ENCODE data around the gene STKLD1.
"Not testable (repeated sequence)": the region's sequence is repeated elsewhere in the genome, so short reads cannot be mapped to it uniquely, and the experiment has no call there.

The STKLD1 gene

GRCh38 chr9:133389025-133389557 is 12.9 kb downstream of the STKLD1 start:
- no peak for DNase-seq

GRCh38 chr9:133389562-133389961 is 13.4 kb downstream of the STKLD1 start:
- no peak for DNase-seq

- DNase-seq, result no peak
Observed at GRCh38 chr9:133390713-133391112, 14.5 kb downstream of the STKLD1 start.

GRCh38 chr9:133391449-133391848 is 15.3 kb downstream of the STKLD1 start:
- DNase-seq, result not testable (repeated sequence)

GRCh38 chr9:133392308-133392707 is 16.1 kb downstream of the STKLD1 start:
- not testable (repeated sequence) for DNase-seq

- no peak for DNase-seq
Observed at GRCh38 chr9:133393399-133393798, 17.2 kb downstream of the STKLD1 start.

- no peak for DNase-seq
Observed at GRCh38 chr9:133394687-133395271, 18.6 kb downstream of the STKLD1 start.

- no peak for DNase-seq
Observed at GRCh38 chr9:133396952-133397351, 20.8 kb downstream of the STKLD1 start.

- DNase-seq, result no peak
Observed at GRCh38 chr9:133397370-133397769, 21.2 kb downstream of the STKLD1 start.

GRCh38 chr9:133397895-133398294 is 21.7 kb downstream of the STKLD1 start:
- DNase-seq, result no peak

- no peak for DNase-seq
Observed at GRCh38 chr9:133400292-133400691, 24.1 kb downstream of the STKLD1 start.

GRCh38 chr9:133401588-133401987 is 25.4 kb downstream of the STKLD1 start:
- no peak for DNase-seq

GRCh38 chr9:133402689-133403088 is 26.5 kb downstream of the STKLD1 start:
- no peak for DNase-seq

- DNase-seq, result no peak
Observed at GRCh38 chr9:133403766-133404453, 27.7 kb downstream of the STKLD1 start.

- DNase-seq, result no peak
Observed at GRCh38 chr9:133404454-133405002, 28.4 kb downstream of the STKLD1 start.

GRCh38 chr9:133405508-133406438 is 29.6 kb downstream of the STKLD1 start:
- no peak for DNase-seq

GRCh38 chr9:133406480-133407307 is 30.5 kb downstream of the STKLD1 start:
- no peak for DNase-seq

GRCh38 chr9:133408042-133408441 is 31.9 kb downstream of the STKLD1 start:
- DNase-seq, result no peak

- no peak for DNase-seq
Observed at GRCh38 chr9:133415170-133415569, 39.0 kb downstream of the STKLD1 start.

GRCh38 chr9:133417541-133418461 is 41.6 kb downstream of the STKLD1 start, which contains the start of gene REXO4:
REXO4 (minus strand) TSS chr9:133418010; CDS start chr9:133417844, 166 bp downstream.
- DNase-seq, result no peak

GRCh38 chr9:133419005-133419404 is 42.8 kb downstream of the STKLD1 start:
- DNase-seq, result no peak
